Erythroblast (primary cell): ENCODE results near the gene MSL1.

Experiments used
- GATA1 ChIP-seq: IDR thresholded peaks from 2 replicates; pipeline ENCODE4 v1.6.1; 2011; ENCODE audit warnings: low read depth, mild to moderate bottlenecking, control low read depth, low read length, moderate library complexity
- POLR2A ChIP-seq: IDR thresholded peaks from 2 replicates; pipeline ENCODE4 v1.6.1; 2011; ENCODE audit warnings: mild to moderate bottlenecking, low read length

DNA sequence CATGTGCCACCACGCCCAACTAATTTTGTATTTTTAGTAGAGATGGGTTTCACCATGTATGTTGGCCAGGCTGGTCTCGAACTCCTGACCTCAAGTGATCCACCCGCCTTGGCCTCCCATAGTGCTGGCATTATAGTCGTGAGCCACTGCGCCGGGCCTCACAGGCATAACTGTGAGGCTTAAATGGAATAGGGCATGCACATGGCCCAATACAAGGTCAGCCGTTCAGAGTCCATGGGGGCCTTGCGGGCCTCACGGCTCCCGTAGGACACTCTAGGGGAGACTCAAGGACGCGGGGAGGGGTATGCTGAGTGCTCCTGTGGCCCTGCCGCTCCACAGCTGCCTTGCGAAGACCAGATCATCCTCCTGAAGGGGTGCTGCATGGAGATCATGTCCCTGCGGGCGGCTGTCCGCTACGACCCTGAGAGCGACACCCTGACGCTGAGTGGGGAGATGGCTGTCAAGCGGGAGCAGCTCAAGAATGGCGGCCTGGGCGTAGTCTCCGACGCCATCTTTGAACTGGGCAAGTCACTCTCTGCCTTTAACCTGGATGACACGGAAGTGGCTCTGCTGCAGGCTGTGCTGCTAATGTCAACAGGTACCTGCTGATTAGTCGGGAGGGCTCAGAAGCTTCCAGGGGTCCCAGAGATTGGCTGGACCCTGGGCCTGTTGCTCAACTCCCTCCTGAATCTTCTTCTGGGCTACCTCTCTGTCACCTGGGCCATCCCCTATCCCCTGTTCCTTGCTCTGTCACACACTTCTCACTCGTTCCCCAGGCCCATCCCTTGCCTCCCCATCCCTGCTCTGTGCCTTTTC, 33.7 kb upstream of the MSL1 start:
- TF ChIP-seq POLR2A (no peak), GATA1 (no peak)
